ENCODE results near the gene RFX3.

Gene RFX3

DNA sequence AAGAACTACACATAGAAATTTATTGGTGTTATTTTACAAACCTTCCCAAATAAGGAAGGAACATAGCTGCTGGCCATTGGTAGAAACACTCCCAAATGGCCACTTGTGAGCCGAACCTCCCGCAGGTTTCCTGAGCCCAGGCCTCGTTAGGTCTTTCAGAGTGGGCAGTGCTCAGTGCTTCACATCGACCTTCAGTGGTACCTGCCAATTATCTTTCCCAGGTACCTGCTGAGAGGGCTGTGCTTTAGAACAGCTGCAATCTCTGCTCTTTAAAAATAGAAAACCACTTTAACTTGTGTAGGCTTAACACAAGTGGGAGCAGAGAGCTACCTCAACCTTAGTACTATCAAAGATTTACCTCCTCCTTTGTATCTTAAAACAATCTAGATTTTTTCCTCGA is 334.1 kb downstream of the RFX3 start:
- no peak for FAIRE-seq

DNA sequence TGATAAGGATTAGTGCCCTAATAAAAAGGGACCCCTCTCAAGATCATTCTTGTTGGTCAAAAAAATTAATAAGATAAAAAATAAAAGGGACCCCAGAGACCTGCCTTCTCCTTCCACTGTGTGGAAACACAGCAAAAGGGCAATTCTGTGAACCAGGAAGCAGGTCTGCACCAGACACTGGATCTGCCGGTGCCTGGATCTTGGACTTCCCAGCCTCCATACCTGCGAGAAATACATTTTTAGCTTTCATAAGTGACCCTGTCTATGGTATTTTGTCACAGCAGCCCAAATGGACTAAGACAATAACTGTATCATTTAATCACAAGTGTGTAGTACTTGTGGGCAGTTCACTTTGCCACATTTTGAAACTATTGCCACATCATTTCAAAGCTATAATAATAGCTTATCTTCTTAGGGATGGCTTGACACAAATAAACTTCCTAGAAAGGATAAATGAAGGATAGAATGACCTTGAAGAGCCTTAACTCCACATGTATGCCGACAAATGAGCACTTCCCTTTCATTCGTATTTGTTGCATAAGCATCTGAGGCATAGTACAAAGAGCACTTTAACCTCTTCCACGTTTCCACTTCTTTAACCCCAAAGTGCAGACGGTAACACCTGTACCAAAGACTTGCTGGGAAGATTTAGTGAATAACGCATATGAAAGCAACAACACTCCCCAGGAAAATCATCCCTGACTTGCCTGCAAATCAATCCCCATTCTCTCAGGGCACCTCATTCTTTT is 336.5 kb downstream of the RFX3 start:
- FAIRE-seq, result no peak

DNA sequence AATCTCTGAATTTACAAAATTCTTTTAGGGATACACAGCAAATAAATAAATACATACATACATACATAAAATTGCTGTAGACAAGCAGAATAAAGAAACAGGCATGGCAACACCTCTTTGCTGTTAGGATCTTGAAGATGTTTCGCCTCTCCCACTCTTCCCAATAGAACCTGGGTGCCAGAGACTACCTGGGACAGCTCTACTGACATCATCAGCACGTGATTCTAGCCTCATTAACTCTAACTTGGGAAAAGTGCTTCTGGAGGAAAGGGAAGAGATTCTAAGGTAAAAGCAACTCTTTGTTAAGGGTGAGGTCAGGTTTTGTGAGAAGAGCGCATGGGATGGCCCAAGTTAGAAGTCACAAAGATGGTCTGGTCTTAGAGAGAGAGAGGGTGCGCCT is 339.1 kb downstream of the RFX3 start:
- no peak for FAIRE-seq

DNA sequence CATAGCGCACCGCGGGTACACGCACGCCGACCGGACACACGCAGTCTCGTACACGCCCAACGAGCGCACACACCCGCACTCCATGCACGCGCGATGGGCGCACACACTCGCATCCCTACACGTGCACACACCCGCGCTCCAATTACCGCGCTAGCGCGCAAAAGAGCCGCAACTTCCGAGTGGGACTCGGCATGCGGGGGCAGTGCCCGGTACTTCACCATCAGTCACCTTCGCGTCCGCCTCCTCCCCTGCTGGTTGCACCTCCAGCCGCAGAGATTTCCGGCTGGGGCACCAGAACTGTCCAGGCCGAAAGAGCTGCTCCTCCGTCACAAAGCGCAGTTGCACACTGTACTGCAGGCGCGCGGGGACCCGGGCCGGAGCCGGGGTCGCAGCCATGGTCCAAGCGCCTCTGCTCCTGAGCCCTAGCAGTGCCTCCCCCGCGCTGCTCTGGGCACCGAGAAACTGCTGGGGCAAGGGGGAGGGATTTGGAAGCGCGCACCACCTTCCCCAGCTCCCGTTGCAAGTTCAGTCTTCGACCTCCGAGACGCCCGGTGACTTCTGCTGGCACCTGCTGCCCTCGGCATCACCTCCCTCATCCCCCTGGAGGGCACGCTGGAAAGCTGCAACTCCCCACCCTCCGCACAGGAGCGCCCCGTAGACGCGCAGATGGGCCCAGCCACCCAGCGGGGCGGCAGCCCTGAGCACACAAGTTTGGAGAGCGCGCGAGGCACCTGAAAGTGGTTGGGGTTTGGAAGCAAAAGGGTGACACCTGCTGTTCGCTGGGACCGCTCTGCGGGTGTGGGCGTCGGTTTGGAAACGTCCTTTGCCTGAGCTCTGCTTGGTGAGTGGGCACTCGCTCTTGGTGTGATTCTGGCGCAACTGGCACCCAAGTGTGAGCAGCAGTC is 344.5 kb downstream of the RFX3 start:
- no peak for FAIRE-seq

DNA sequence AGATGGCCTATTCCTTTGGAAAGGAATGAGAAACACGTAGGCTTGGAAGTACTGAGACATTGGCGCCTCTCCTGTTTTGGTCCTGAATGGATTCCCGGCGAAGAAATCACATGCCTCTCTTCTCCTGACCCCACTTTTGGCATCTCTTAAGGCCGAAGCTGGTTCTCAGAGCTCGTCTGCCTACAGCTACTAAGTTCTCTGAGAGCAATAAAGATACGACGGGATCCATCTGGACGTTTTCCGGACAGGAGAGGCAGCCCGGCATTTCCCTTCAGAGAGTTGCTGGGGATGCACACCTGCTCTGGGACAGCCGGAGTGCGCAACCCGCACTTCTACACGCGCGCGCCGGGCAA is 345.1 kb downstream of the RFX3 start:
- FAIRE-seq, result no peak

DNA sequence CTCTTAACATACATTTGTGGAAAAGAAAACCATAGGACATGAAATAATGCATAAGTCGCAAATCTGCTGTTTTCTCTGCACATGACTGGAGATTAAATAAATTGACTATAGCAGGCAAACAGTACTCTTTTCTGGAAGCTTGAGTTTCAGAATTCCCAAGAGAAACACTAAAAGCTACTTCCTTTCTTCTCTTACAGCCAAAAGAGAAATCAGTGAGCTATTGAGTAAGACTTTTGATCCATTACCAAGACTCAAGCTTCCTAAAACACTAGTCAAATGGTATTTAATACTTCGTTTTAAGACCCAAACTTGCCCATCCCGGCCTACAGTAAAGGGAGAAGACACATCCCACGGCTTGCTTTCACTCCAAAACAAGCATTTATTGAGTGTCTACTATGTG is 346.1 kb downstream of the RFX3 start:
- no peak for FAIRE-seq

DNA sequence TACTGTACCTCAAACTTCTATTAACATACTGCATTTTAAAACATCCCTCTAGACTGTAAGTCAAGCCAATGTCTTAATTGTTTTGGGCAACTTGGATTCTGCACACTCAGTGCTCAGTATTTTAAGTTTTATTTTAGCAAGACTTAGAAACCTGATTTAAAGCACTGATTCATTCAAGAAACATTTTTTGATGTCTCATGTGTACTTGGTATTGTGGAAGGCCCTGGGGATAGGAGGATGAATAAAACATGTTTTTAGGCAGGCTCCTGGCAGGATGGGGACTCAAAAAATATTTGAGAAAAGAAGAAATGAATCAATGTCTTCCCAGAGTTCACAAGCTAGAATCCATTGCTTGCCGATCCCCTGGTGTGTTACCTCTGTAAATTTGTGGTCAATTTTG is 347.9 kb downstream of the RFX3 start:
- FAIRE-seq, result no peak

DNA sequence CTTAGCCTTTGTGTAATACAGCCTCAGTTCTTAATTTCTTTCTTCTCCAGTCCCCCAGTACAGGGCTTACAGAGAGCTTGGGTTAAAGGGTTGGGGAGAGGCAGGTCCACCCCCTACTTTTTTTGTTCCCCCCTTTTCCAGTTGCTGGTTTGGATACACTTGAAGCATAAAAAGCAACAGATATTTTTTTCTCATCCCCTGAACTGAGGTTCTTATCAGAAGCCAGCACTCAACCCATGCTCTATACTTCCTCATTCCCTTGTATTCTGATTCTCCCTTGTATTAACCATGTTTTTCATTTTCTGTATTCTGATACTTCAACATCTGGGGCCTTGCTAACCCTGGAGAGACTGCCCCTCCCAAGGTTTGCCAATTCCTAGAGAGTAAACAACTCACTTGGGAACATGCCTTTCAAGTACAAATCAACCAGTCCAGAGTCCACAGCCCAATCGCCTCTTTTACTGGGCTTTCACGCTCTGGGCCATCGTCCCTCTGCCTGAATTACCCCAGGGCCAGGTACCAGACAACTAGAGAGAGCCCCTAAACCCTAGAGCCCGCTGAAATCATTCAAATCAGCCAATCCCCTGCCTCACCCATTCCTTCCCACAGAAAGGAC is 348.5 kb downstream of the RFX3 start:
- FAIRE-seq, result no peak

DNA sequence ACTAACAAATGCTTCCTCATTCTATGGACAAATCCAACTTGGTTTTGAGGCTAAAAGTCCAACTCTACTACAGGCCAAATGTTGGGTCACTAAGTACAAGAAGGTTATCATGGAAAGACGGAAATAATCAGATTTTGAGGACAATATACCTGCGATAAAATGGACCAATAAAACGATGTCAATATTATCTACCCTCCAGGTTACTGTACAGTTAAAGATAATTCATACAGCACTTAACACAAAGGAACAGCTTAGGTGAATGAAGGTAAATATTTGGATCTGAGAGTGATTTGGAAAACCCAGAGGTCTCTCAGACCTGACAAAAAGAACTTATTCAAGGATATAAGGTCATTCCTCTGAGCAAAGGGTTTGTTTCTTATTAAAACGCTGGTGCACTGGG is 352.4 kb downstream of the RFX3 start:
- no peak for FAIRE-seq

DNA sequence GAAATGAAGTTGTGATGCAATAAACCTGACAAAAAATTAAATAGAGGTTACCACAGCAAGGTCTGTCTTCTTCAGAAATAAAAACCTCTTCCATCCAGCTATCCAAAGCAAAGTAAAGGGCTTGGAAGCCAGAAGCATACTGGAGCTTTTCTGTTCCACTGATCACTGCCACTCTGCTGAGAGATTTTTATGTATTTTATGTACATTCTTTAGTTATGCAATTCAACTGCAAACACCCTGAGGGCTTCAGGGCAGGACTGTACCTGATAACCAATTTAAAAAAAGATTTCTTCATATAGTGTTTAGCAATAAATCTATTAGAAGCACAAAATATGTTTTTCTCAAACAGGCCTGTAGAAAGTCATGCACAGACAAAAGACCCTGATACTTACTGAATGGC is 355.0 kb downstream of the RFX3 start:
- FAIRE-seq, result no peak

All from TTC549 (cell line).